HG03135 (cell line): ENCODE data around the gene PSMD1.
A peak's percentile ranks its signal among the peaks of the same experiment; 100 is the strongest.
"Not testable (repeated sequence)": the region's sequence is repeated elsewhere in the genome, so short reads cannot be mapped to it uniquely, and the experiment has no call there.

Experiments
- ATAC-seq: cut with Tn5 transposase; IDR thresholded peaks from one replicate; pipeline ENCODE4 v1.9.1; 2021; ENCODE audit warnings: mild to moderate bottlenecking, moderate library complexity; ENCODE audit not compliant: unreplicated experiment

The PSMD1 gene

DNA sequence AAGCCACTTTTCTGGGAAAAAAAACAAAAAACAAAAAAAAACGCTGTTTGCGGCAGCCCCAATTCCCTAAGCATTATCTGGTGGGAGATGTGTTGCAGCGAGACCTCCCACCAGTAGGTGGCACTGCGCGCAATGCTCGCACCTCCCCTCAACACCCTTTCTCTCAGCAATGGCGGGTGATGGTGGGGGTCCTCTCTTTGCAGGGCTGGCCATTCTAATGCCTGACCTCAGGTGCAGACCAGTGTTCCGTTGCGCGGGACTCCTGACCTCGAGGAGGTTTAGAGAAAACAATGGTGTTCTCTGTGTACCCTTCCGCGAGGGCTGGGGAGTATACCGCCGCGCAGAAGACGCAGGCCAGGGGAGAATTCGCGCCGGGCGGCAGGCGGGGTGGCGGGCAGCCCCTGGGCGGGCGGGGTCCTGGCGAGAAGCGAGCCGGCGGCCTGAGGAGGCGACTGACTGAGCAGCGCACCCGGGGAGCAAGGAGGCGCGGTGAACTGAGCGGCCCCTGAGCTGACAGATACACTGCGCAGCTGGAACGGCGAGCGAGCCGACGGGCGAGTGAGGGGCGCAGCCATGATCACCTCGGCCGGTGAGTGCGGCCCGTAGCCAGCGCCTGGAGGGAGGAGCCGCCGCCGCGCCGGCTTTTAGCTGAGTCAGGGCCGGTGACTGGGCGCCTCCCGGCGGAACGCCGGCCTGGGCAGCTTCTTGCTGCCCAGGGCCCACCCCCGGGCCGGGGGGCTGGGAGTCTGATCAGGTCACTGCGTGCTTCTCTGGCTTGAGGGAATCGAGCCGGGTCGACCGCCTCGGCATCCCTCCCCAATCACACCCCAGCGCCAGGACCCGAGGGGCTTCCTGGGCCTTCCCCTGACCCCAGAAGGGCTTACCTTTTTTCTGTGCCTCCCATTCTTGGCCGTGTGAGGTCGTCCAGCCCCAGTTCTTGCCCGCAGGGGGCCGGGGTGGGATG lies at the start of gene PSMD1:
Gene PSMD1, plus strand, starts transcription at position 415 of the 964 bp plus-strand sequence. Its CDS starts 159 bp downstream, at position 574.
- peak; percentile 78 for ATAC-seq

DNA sequence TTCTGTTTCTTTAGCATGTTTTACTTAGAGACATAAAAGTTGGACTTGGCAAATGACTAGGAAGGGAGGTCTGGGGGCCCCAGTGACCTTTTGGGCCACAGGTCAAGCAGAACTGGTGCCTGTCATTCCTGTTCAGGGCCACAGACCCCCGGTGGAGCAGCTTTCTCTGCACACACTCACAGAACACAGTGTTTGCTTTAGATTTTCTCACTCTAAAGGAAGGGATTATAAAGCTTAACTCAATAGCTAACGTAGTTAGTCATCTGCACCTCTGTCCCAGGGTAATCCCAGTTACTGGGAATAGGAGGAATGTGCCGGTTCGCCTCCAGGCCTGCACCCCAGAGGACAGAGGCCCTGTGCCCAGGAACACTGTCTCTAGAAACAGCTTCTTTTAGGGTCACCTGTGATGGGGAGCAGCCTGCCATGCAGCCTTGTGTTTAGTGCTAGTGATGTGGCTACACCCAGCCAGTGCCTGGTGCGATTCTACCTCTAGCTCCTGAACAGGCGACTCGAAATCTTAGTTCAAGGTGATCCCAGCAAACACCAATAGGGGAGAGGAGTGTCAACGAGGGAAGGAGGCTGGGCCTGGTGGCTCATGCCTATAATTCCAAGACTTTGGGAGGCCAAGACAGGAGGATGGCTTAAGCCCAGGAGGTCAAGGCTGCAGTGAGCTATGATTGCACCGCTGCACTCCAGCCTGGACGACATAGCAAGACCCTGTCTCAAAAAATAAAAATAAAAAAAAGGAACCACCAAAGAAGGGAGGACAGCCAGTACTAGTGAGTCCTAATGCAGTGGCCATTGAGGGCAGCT lies 49.2 kb upstream of the PSMD1 start:
- ATAC-seq = no peak

DNA sequence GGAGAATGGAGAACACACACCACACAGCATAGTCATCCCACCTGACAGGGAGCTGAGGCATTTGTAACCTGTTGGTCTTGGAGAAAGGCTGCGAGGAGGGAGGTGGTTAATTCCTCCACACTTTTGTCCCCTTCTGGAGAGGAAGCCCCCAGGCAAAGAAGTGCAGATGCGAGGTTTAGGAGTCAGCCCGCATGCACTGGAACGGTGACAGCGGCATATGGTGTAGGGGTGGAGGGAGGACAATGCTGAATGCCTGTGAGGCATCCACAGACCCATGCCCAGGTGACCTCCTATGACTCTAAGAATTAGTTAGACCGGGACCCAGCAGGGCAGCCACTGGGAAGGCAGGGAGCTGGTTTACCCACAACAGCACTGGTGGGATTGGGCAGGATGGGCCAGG lies 48.5 kb upstream of the PSMD1 start:
- ATAC-seq = no peak

DNA sequence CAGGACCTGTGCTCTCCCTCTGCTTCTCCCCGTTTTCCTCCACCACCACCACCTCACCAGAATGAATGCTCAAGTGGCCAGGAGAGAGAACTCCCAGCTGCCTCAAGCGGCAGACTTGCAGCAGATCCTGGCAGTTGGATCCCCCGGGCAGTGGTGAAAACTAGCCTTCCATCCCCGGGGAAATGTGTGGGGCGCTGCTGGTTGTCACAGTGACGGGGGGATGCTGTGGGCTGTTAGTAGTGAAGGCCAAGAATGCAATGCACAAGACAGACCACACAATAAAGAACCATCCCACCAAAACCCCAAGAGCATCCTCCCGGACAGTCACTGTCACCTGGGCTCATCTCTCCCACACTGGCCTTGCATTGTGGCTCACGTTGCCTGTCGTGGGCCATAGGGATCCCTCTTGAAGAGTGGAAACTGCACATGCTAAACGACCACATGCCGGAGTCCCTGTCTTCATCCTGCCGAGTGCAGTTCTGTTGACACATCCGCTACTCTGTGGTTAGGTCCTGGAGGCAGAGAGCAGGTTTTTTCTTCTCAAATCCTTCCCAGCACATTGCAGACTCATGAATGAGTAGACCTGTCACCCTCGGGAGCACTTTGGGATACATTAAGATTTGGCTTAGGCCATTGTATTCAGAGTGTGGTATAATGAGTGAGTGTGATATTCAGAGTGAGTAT lies 47.3 kb upstream of the PSMD1 start:
- ATAC-seq = no peak

DNA sequence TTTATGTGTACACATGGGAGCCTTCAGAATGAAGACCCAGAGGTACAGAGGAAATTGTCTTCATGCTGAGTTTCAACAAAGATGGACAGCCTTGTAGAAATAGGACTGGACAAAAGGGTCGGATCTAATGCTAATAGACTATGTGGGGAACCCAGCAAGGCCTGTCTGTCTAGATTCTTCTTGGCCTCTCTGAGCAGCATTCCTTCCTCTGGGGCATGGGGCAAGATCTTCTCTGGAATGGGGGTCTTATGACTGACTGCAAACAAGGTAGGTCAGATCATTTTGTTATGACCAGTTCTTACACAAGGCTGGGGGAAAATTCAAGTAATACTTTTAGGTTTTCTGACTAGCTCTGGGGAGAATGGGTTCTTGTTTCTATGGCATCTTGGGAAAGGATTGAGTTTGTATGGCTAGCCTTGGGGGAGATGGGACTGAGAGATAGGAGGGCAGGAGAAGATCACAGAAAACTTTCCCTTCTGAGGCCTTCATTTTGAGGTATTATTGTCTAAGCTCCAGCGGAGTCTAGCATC lies 46.4 kb upstream of the PSMD1 start:
- ATAC-seq = no peak

DNA sequence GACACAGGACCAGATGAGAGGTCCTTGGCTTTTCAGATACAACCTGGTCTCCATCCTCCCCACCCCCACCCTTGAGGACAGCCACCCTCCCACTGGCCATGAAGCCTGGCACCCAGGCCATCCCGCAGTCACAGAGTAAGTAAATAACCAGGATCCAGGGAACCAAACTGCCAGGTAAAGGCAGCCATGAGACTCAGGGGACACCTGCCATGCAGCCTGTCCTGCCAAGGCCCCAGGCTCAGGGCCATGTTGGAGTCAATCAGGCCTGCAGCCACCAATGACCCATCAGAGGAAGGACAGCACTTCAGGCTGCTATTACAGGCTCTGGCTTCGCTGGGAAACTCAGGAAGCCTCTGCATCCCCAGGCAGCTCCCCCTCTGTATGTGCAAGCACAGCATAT lies 45.1 kb upstream of the PSMD1 start:
- no peak for ATAC-seq

DNA sequence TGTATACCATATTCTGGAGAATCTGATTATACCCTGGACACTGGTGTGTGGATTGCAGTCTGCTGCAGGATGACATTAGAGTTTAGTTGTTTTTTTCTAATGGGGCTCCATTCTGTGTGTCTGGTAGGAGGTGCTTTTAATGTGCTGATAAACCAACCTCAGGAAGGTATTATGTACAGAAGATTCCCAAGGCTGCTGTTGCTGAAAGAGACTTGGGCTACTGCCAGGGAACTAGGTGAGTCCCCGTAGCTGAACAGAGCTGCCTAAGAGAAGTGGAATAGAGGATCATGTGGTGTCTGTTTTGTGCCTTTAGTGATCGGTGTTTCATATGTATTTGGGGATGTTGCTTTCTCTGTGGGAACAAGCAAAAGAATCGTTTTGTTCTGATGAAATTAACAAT lies 44.2 kb upstream of the PSMD1 start:
- no peak for ATAC-seq

DNA sequence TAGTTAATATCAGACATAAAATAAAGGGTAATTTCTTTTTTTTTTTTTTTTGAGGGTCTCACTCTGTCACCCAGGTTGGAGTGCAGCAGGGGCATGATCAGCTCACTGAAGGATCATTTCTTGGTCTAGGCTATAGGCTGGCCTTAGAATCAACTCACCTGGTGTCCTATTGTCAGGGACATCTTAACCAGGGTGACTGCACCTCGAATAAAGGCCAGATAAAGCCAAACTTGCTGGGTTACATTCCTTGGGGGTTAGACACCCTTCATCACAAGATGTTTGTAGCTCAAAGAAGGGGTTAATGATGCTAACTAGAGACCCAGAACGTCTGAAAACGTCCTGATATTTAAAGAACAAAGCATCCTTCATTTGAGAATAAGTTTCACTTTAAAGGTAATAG lies 42.8 kb upstream of the PSMD1 start:
- no peak for ATAC-seq

DNA sequence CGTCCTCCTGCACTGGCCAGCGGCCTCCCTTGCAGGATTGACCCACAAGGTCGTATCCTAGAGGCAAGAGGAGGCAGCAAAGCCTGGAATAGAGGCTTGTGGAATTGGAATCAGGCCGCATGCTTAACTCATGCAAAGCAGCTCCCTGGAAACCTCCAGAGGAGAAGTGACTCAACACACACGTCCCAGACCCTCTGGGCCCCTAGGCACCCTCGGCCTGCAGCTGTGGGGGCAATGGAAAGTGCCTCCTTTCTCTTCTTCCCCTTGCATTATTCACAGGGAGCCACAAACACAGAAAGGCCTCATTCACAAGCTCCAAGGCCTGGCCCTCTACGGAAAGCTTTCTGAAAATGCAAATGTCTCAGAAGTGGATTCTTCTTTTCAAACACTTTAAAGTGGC lies 41.2 kb upstream of the PSMD1 start:
- no peak for ATAC-seq

DNA sequence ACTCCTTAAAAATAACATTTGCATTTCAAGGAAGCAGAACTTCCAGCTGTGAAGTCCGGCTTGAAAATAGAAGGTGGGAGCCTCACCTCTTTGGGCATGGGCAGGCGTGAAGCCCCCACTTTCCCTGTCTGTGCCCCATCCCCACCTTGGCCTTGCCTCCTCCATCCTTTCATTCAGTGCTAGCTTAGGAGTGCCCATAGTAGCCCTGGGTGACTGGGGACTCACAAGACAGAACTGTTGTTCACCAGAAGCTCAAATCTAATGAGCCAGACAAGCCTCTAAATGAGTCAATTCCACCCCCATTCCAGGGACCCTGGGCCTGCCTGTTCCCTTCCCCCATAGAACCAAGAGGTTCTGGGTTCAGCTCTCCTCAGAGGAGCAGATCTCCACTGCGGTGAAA lies 40.7 kb upstream of the PSMD1 start:
- ATAC-seq = no peak

DNA sequence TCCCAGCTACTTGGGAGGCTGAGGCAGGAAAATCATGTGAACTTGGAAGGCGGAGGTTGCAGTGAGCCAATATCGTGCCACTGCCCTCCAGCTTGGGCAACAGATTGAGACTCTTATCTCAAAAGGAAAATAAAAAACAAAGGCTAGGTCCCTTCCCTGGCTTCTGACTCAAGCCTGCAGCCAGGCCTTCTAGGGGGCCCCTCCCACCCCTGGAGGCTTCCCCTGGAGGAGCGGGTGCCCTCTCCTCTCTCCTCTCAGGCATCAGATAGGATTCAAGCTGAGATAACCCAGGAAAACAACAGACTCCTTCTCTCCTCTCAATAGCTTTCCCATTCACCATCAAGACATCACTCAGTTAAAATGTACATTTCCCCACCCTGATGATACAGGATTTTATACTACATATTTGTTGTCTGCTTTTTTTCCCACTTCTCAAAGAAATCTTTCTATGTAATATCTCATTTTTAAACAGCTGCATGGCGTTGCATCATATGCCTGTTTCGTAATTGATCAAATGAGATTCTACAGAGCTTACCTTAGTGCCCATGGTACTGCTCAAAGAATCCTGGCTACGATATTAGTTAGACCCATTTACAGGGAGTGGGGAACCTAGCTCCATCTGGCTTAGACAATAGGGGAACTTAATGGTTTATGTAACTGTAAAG lies 40.0 kb upstream of the PSMD1 start:
- ATAC-seq = no peak

DNA sequence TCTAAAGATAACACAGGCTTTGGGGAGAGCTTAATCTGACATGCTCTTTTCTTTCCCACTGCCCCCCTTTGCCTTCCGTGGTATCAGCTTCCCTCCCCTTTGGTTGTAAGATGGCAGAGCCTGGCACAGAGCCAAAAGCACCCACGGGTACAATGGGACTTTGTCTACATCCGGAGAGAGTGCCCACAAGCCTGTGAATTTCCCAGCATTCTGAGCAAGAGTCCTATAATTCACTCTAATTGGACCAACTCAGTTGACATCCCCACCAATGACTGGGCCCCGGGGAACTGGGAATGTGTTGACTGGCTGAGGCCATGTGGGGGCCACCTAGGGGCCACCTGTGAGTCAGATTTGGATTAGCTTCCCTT lies 39.5 kb upstream of the PSMD1 start:
- no peak for ATAC-seq

DNA sequence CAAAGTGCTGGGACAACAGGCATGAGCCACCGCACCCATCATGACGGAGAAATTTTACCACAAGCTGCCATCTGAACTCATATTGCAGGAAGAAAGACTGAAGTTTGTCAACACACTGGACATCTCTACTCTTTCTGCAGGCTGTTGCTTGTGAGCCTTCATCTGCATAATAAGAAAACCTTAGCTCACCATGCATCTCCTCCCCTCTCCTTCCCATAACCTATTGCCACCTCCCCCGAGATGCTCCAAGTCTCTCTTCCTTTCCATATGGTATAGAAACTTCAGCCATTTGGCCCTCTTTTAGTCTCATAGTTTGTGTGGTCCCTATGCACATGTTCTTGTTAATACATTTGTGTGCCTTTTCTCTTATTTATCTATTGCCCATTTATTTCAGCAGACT lies 38.5 kb upstream of the PSMD1 start:
- no peak for ATAC-seq

DNA sequence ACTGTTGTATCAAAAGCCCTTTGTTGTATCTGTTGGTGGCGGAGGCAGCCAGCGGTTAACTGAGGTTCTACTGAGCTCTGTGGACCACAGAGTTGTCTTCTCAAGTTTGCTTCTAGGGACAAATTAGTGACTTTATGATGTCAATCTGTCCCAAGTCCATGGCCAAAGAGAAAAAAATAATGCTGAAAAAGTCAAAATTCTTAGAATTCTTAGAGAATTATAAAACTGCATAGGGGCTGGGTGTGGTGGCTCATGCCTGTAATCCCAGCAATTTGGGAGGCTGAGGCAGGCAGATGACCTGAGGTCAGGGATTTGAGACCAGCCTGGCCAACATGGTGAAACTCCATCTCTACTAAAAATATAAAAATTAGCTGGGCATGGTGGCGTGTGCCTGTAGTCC lies 31.6 kb upstream of the PSMD1 start:
- not testable (repeated sequence) for ATAC-seq

DNA sequence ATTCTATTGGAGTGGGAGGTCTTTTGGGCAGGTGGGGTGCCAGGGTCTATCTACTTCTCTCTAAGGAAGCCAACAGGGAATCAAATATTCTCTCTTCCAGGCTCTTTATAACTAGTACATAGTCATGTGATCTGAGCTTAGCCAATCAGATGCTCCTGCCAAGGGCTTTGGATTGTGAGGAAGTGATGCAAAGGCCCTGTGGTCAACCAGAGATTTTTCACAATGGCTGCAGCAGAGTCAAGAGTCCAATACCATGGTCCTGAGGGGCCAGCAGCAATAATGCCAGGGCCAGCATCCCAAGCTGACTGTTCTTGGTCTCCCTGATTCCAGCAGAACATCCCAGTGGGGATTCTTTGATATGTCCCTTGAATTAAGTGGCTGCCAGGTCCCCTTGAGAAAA lies 27.8 kb upstream of the PSMD1 start:
- no peak for ATAC-seq

DNA sequence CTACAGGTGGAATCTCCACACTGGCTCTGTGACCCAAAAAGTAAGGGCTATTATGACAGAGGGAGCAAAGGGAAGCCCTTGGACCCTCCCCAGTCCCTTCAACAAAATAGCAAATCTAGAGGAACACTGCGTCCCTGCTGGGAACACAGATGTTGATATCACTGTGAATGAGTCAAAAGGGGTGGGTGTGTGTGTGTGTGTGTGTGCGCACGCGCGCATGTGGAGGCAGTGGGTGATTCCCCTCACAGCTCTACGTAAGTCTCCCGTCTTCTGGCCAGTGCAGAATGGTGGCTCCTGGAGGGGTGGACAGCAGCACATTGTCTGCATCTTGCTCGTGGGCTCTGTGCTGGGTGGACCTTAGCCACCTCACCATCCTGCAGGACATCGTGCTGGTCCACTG lies 27.1 kb upstream of the PSMD1 start:
- ATAC-seq = no peak

DNA sequence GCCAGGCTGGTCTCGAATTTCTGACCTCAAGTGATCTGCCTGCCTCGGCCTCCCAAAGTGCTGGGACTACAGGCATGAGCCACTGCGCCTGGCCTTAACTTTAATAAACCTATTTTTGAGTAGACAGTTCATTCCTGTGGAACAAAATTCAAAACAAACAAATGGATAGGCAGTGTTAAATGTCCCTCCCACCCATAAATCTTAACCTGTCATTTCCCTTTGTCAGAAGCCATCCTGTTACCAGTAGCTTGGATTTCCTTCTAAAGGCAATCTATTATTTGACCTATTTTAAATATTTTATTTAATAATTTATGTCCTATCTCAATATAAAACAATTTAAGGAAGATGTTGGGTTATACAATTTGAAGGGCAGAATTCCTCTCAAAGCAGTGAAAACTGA lies 25.9 kb upstream of the PSMD1 start:
- no peak for ATAC-seq

DNA sequence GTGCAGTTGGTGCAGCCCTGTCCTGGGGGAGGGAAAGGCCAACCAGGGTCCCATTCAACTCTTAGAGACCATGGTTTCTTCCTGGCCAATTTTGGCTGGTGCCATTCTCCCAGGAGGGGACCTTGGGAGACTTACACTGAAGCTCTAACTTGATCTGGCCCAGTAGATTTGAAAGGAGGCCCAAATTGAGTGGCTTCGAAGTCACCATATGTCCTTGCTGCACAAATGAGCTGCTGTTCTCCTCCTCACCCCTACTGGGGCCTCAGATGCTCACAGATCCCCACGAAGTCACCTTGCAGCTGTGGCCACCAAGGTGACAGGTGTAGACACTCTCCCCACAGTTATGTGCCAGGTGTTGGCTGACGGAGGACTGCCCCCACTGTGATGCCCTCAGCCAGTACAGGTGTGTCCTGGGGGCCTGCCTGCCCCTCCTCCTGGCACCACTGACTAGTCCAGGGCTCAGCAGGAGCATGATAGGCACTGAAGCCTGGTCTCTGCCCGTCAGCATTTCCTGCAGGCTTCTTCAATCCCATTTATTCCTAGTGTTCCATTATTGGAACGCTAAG lies 24.0 kb upstream of the PSMD1 start:
- ATAC-seq = no peak

DNA sequence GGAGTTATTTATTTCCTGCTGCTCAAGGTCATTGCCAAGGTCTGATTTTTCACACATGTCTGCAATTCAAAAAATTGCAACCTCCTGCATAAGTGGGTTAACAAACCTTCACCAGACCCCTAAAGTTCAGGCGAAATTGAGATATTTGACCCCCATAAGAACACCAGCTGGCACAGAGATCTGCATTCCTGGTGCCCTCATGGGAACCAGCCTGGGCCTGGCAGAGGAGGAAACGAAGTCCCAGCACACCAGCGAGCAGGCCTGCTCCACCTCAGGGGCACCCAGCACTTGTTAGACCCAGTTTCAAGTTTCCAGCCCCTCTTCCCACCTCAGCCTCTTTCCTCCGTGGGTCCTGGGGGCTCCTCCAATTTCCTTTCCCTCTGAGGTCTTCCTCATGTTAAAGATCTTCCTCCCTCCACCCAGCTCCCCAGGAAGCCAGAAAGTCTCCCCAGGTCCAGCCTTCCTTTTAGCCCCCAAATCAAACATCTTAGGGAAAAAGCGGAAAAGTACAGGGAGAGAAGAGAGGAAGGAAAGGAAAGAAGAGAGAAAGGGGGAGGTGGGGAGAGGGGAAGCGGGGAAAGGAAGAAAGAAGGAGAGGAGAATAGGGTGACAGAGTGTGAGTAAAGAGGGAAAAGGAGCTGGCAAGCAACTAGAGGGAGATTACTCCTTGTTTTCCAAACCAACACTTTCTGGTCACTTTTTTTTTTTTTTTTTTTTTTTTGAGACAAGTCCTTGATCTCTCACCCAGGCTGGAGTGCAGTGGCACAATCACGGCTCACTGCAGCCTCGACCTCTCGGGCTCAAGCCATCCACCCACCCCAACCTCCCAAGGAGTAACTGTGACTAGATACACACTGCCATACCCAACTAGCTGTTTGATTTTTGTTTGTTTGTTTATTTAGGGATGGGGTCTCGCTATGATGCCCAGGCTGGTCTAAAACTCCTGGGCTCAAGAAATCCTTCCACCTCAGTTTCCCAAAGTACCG lies 23.2 kb upstream of the PSMD1 start:
- ATAC-seq = no peak
